Vagina (tissue), 2 donors: ENCODE results near the gene WFDC9. TPM values are rescaled to one million over a fixed set of nuclear protein-coding genes. Genes with fewer than 3 reads are reported as not detected.

Source experiments
- DNase-seq, 2 donors: peaks; one replicate each; pipeline ENCODE4 v3.0.0-alpha.2; 2017; ENCODE audit errors: extremely low spot score in 2 of 2
- H3K27ac ChIP-seq: fragments of 200-600 bp; sonication (generic); one replicate; pipeline ENCODE4 v1.5.1; 2019
- H3K27me3 ChIP-seq: fragments of 200-600 bp; sonication (generic); one replicate; pipeline ENCODE4 v1.5.1; 2019
- H3K36me3 ChIP-seq, 2 donors: fragments of 200-600 bp; sonication (generic); one replicate each; pipeline ENCODE4 v1.5.1; 2017 to 2019
- H3K4me1 ChIP-seq: fragments of 200-600 bp; sonication (generic); one replicate; pipeline ENCODE4 v1.5.1; 2019
- H3K4me3 ChIP-seq, 2 donors: fragments of 200-600 bp; sonication (generic); 1 replicate in 1 of 2; 2 replicates in 1 of 2; pipeline ENCODE4 v1.5.1; 2016 to 2019
- H3K9me3 ChIP-seq: fragments of 200-600 bp; sonication (generic); one replicate; pipeline ENCODE4 v1.5.1; 2019
- CTCF ChIP-seq, 3 experiments: fragments of 450-650 bp in 2 of 3; fragments of 200-600 bp in 1 of 3; sonication (generic) in 1 of 3; IDR thresholded peaks; one replicate each; pipeline ENCODE4 v1.5.1; 2017 to 2019; ENCODE audit warnings: antibody characterized with exemption in 3 of 3, mild to moderate bottlenecking in 2 of 3, moderate library complexity in 2 of 3
- POLR2A ChIP-seq, 2 donors: fragments of 450-650 bp; IDR thresholded peaks; one replicate each; pipeline ENCODE4 v1.6.1; 2017; ENCODE audit warnings: antibody characterized with exemption in 2 of 2, mild to moderate bottlenecking in 2 of 2, moderate library complexity in 2 of 2
- POLR2AphosphoS5 ChIP-seq, 2 donors: sonication (generic); formaldehyde crosslinking; IDR thresholded peaks; one replicate each; pipeline ENCODE4 v1.9.0; 2017; ENCODE audit warnings: antibody characterized with exemption in 2 of 2, mild to moderate bottlenecking in 2 of 2, low read depth in 1 of 2; ENCODE audit not compliant: insufficient read depth in 1 of 2
- intact Hi-C: fragments of 100-400 bp; cut with DNase I; formaldehyde crosslinking; loops from one replicate; pipeline ENCODE4 v1.15.1; 2023
- total RNA-seq: library from RNA; depleted of rRNA; stranded (reverse); fragments of >200 nt; gene quantifications from one replicate; pipeline ENCODE4 v1.2.3, GENCODE V29; 2016

The WFDC9 gene
- total RNA-seq, 1 donor from 2014 or later, result not detected

DNA sequence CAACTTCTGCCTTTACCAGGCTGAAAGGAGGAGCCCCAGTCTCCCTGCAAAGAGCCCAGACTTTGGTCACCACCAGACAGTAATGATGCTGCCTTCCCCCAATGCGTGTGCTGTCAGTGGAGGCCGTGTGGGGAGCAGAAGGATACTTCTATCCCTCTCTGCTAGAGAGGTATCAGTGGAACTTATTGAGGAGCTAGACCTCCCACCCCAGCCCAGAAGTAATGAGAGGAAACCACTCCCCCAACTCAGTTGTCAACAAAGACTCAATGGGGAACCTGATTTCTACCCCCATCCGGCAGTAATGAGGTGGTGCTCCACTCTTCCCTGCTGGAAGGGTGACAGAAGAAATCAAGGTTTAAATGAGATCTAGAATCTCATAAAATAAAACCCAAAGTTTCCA is 47.6 kb downstream of the WFDC9 start:
- no peaks in the 10 kb centered on the region for H3K4me1 ChIP-seq
- intact Hi-C loops, result no loop called here
- TF ChIP-seq POLR2A (IDR thresholded peaks at IDR 0.05), result no peak
- no peak for TF ChIP-seq POLR2AphosphoS5 (IDR thresholded peaks at IDR 0.05; ENCODE audit: insufficient read depth in 1 of 2, low read depth in 1 of 2)
- TF ChIP-seq CTCF (IDR thresholded peaks at IDR 0.05), result no peak
- no peaks in the 10 kb centered on the region for H3K9me3 ChIP-seq
- H3K27me3 ChIP-seq, result no peaks in the 10 kb centered on the region
- H3K36me3 ChIP-seq, result no peaks in the 10 kb centered on the region
- no peak overlapping the region for H3K4me3 ChIP-seq
- H3K27ac ChIP-seq, result no peak overlapping the region
- DNase-seq, result no peak

GRCh38 chr20:45581702-45582101 is 49.4 kb downstream of the WFDC9 start:
- Histone ChIP-seq H3K4me1 (peaks cover 8% of the 10 kb centered on the region), H3K27me3 (no peaks in the 10 kb centered on the region), H3K9me3 (no peaks in the 10 kb centered on the region), H3K4me3 (no peak overlapping the region), H3K36me3 (no peaks in the 10 kb centered on the region), H3K27ac (no peak overlapping the region)
- DNase-seq, result no peak
- intact Hi-C loops, result no loop called here
- TF ChIP-seq POLR2A (IDR thresholded peaks at IDR 0.05) (no peak), CTCF (IDR thresholded peaks at IDR 0.05) (no peak), POLR2AphosphoS5 (IDR thresholded peaks at IDR 0.05; ENCODE audit: insufficient read depth in 1 of 2, low read depth in 1 of 2) (no peak)

GRCh38 chr20:45579184-45579583 is 51.9 kb downstream of the WFDC9 start, which contains the start of gene WFDC8:
Gene WFDC8 (minus strand): TSS chr20:45579284. CDS start chr20:45579247, 37 bp downstream.
- H3K4me1 ChIP-seq, result peaks cover 8% of the 10 kb centered on the region
- DNase-seq, result no peak
- no peaks in the 10 kb centered on the region for H3K27me3 ChIP-seq
- no peak within 1 kb of the TSS for H3K27ac ChIP-seq
- no peak within 1 kb of the TSS for H3K4me3 ChIP-seq
- H3K36me3 ChIP-seq, result no peaks in the 10 kb centered on the region
- no peaks in the 10 kb centered on the region for H3K9me3 ChIP-seq
- intact Hi-C loops, result no loop called here
- TF ChIP-seq POLR2AphosphoS5 (IDR thresholded peaks at IDR 0.05; ENCODE audit: insufficient read depth in 1 of 2, low read depth in 1 of 2) (no peak), CTCF (IDR thresholded peaks at IDR 0.05) (no peak), POLR2A (IDR thresholded peaks at IDR 0.05) (no peak)

DNA sequence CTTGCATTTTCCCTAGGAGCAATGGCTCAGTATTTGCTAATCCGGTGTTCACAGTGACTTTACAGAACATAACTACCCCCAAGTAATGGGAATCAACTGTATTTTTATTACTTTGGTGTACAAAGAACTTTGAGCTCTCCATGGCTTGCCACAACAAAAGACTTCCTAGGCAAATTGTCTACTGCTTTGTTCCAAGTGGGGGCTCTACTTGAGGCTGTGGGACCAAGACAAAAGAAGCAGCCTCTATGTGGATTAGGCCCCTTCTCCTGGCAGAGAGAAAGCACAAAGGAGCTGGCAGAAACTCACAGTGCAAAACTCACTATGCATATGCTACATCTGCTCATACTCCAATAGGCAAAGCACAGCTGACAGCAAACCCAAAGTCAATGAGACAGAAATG is 52.9 kb downstream of the WFDC9 start:
- DNase-seq, result no peak
- Histone ChIP-seq H3K9me3 (no peaks in the 10 kb centered on the region), H3K27ac (no peak overlapping the region), H3K27me3 (no peaks in the 10 kb centered on the region), H3K4me3 (no peak overlapping the region), H3K4me1 (peaks cover 8% of the 10 kb centered on the region), H3K36me3 (no peaks in the 10 kb centered on the region)
- intact Hi-C loops, result no loop called here
- no peak for TF ChIP-seq CTCF (IDR thresholded peaks at IDR 0.05)
- no peak for TF ChIP-seq POLR2AphosphoS5 (IDR thresholded peaks at IDR 0.05; ENCODE audit: insufficient read depth in 1 of 2, low read depth in 1 of 2)
- no peak for TF ChIP-seq POLR2A (IDR thresholded peaks at IDR 0.05)

DNA sequence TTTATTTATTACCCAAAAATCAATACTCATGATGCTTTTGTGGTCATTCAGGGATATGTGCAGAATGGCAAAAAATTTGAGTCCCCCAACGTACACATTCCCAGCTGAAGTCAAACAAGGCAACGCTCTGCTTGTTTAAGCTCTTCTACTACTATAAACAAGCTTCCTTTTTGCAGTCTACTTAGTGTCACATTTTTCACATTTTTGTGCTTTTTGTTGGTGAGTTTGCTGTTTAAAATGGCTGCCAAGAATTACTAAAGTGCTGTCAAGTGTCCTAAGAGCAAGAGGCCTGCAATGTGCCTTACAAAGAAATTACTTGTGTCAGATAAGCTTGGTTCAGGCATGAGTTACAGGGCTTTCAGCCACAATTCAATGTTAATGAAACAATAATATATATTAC is 54.1 kb downstream of the WFDC9 start:
- no peak for DNase-seq
- TF ChIP-seq POLR2A (IDR thresholded peaks at IDR 0.05), result no peak
- peak in 1 of 2 donors; percentile 13 for TF ChIP-seq POLR2AphosphoS5 (IDR thresholded peaks at IDR 0.05; ENCODE audit: insufficient read depth in 1 of 2, low read depth in 1 of 2)
- Histone ChIP-seq H3K27me3 (no peaks in the 10 kb centered on the region), H3K36me3 (no peaks in the 10 kb centered on the region), H3K27ac (no peak overlapping the region), H3K4me1 (peaks cover 8% of the 10 kb centered on the region), H3K9me3 (no peaks in the 10 kb centered on the region), H3K4me3 (no peak overlapping the region)
- intact Hi-C loops, result no loop called here
